Retina (tissue), 1 donor: ENCODE results near the gene WWP2.
"Not testable (repeated sequence)": the region's sequence is repeated elsewhere in the genome, so short reads cannot be mapped to it uniquely, and the experiment has no call there.

Experiments used
- DNase-seq: peaks from one replicate; pipeline ENCODE4 v3.0.0-alpha.2; 2016

WWP2 gene

GRCh38 chr16:69796285-69797118 lies 34.4 kb downstream of the WWP2 start:
- DNase-seq, result peak; percentile 75

GRCh38 chr16:69798466-69798865 lies 36.3 kb downstream of the WWP2 start:
- no peak for DNase-seq

GRCh38 chr16:69799611-69800031 lies 37.5 kb downstream of the WWP2 start:
- DNase-seq, result no peak

- no peak for DNase-seq
Observed at GRCh38 chr16:69804297-69804696, 42.2 kb downstream of the WWP2 start.

- DNase-seq, result not testable (repeated sequence)
Observed at GRCh38 chr16:69806776-69807175, 44.6 kb downstream of the WWP2 start.

GRCh38 chr16:69812688-69813014 lies 50.5 kb downstream of the WWP2 start:
- no peak for DNase-seq

GRCh38 chr16:69814078-69814477 lies 51.9 kb downstream of the WWP2 start:
- no peak for DNase-seq

GRCh38 chr16:69814561-69814960 lies 52.4 kb downstream of the WWP2 start:
- no peak for DNase-seq

- not testable (repeated sequence) for DNase-seq
Observed at GRCh38 chr16:69815216-69815883, 53.2 kb downstream of the WWP2 start.

GRCh38 chr16:69816996-69817395 lies 54.9 kb downstream of the WWP2 start:
- peak; percentile 54 for DNase-seq

GRCh38 chr16:69818891-69819545 lies 56.9 kb downstream of the WWP2 start:
- peak; percentile 28 for DNase-seq

- DNase-seq, result no peak
Observed at GRCh38 chr16:69820926-69821541, 58.9 kb downstream of the WWP2 start.

- no peak for DNase-seq
Observed at GRCh38 chr16:69821844-69822173, 59.7 kb downstream of the WWP2 start.

GRCh38 chr16:69822174-69822935 lies 60.2 kb downstream of the WWP2 start:
- no peak for DNase-seq

- DNase-seq, result peak; percentile 23
Observed at GRCh38 chr16:69823831-69824563, 61.9 kb downstream of the WWP2 start.

GRCh38 chr16:69824564-69825142 lies 62.5 kb downstream of the WWP2 start:
- DNase-seq, result not testable (repeated sequence)

GRCh38 chr16:69827524-69827923 lies 65.4 kb downstream of the WWP2 start:
- DNase-seq, result no peak

GRCh38 chr16:69829338-69829737 lies 67.2 kb downstream of the WWP2 start:
- DNase-seq, result no peak

GRCh38 chr16:69830146-69830533 lies 68.0 kb downstream of the WWP2 start:
- DNase-seq, result no peak

GRCh38 chr16:69830534-69831211 lies 68.5 kb downstream of the WWP2 start:
- no peak for DNase-seq
